Retinal pigment epithelial cell (primary cell): ENCODE data around the gene MAST4.

Experiments
- DNase-seq: peaks from one replicate; pipeline ENCODE4 v3.0.0-alpha.2; 2010; ENCODE audit warnings: low read depth
- H3K4me3 ChIP-seq: 2 replicates; pipeline ENCODE4 v1.5.1; 2011; ENCODE audit warnings: mild to moderate bottlenecking, low read length, control low read depth, moderate library complexity
- TF ChIP-seq, protein P1 (sequence below): conservative IDR thresholded peaks from 2 replicates; pipeline ENCODE4 v1.5.1; 2011; ENCODE audit warnings: low read depth, low read length, control low read depth, inconsistent platforms

Gene MAST4

DNA sequence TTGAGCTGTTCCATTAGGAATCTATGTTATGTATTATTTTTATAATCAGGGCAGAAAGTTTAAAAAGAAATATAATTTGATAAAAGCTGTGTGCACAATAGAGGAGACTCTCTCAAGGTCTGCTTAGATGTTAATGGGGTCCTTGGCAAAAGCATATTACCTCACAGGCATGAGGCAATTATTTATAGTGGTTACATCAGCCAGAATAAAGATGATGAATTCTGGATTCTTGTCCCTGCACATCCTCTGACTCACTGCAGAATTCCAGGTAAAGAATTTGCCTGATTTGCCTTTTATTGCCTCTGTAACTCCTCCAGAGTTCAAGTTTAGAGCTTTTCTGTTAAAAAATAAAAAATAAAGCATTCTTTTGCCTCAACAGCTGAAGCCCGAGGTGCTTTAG, 253.6 kb downstream of the MAST4 start:
- TF ChIP-seq, protein P1, sequence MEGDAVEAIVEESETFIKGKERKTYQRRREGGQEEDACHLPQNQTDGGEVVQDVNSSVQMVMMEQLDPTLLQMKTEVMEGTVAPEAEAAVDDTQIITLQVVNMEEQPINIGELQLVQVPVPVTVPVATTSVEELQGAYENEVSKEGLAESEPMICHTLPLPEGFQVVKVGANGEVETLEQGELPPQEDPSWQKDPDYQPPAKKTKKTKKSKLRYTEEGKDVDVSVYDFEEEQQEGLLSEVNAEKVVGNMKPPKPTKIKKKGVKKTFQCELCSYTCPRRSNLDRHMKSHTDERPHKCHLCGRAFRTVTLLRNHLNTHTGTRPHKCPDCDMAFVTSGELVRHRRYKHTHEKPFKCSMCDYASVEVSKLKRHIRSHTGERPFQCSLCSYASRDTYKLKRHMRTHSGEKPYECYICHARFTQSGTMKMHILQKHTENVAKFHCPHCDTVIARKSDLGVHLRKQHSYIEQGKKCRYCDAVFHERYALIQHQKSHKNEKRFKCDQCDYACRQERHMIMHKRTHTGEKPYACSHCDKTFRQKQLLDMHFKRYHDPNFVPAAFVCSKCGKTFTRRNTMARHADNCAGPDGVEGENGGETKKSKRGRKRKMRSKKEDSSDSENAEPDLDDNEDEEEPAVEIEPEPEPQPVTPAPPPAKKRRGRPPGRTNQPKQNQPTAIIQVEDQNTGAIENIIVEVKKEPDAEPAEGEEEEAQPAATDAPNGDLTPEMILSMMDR = no peak
- DNase-seq = no peak
- no peak overlapping the region for H3K4me3 ChIP-seq

- H3K4me3 ChIP-seq = no peak overlapping the region
- TF ChIP-seq, protein P1 = no peak
- DNase-seq = no peak
Observed at GRCh38 chr5:66850354-66851075, 254.3 kb downstream of the MAST4 start.

- no peak for DNase-seq
- TF ChIP-seq, protein P1 = no peak
- no peak overlapping the region for H3K4me3 ChIP-seq
Observed at GRCh38 chr5:66851306-66851705, 255.1 kb downstream of the MAST4 start.

- no peak for DNase-seq
- H3K4me3 ChIP-seq = no peak overlapping the region
- TF ChIP-seq, protein P1 = no peak
Observed at GRCh38 chr5:66854416-66854815, 258.2 kb downstream of the MAST4 start.

- no peak for DNase-seq
- no peak overlapping the region for H3K4me3 ChIP-seq
- TF ChIP-seq, protein P1 = no peak
Observed at GRCh38 chr5:66856041-66856805, 260.0 kb downstream of the MAST4 start.

DNA sequence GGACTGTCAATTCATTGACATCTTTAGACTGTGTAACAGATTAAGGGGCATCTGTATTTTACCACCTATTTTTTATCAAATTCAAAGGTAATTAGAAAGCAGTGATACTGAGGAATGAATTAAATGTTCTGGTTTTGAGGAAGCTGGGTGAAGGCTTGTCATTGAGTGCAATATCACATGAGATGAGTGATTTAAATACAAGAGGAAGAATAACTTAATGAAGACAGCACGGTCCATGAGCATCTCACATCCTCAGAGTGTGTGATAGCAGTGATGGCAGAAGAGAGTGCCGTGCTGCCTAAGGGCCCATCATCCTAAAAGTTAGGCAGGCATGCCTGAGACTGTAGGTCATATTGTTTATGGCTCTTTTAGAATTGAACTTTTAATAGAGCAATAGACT, 263.3 kb downstream of the MAST4 start:
- H3K4me3 ChIP-seq = no peak overlapping the region
- TF ChIP-seq, protein P1 = no peak
- DNase-seq = no peak
